Stimulated activated CD4-positive, alpha-beta T cell treated with anti-CD3 and anti-CD28 coated beads, Interleukin-1b, Interleukin-23, amount 100 ng/mL, for 4 hours (primary cell): ENCODE results near the gene MGST3.
A peak's percentile ranks its signal among the peaks of the same experiment; 100 is the strongest.
"Not testable (repeated sequence)": the region's sequence is repeated elsewhere in the genome, so short reads cannot be mapped to it uniquely, and the experiment has no call there.

Experiments used
- DNase-seq, 2 donors: peaks; one replicate each; pipeline ENCODE4 v3.0.0-alpha.2; 2020; ENCODE audit warnings: low read depth in 2 of 2

Gene MGST3

DNA sequence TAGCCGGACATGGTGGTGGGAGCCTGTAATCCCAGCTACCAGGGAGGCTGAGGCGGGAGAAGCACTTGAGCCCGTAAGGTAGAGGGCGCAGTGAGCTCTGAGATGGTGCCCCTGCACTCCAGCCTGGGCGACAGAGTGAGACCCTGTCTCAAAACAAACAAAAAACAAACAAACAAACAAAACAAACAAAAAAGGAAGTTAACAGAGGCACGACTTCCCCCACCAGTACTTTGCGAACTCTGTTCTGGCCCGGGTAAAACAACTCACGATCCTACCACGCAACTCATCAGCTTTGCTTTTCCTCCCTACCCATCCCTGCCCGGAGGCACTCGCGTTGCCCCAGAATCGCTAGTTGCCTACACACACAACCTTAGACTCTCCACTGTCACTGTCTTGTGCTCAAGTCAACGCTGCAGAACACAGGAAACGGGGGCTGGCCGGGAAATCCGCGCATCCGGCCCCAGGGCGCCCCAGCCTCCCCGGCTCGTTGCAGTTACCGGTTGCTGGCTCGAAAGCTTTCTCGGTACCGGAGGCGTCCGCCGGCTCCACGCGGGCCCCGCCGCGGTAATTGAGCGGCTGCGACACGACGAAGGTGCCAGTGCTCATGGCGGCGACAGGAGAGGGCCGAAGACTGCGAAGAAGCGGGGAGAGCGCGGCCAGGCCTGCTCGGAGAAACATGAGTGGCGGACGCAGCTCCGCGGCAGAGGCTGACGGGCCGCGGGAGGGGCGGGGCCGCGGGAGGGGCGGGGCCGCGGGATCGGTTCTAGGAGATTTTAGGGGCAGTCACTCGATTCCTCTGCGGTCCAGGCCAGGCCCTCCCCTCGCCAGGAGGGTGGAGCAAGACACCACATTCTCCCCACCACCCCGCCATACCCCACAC lies 67.1 kb downstream of the MGST3 start, which contains the start of gene ALDH9A1:
Gene ALDH9A1 (minus strand): TSS at position 682 of the 880 bp plus-strand sequence. CDS start 4 bp downstream, at position 678.
- DNase-seq: peak; percentile 69 to 91

DNA sequence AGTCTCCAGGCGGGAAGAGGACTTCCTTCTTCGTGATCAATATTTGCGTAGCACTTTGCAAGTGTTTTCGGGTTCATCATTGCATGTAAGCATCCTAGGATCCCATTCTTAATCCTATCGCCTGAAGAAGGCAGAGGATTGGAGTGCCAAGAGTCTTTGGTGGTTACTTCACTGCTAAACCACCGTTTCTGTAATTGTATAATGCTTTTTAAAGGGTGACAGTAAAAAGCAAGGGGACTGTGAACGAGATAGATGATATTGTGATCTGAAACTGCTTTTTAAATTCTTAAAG lies 67.7 kb downstream of the MGST3 start:
- DNase-seq: no peak

DNA sequence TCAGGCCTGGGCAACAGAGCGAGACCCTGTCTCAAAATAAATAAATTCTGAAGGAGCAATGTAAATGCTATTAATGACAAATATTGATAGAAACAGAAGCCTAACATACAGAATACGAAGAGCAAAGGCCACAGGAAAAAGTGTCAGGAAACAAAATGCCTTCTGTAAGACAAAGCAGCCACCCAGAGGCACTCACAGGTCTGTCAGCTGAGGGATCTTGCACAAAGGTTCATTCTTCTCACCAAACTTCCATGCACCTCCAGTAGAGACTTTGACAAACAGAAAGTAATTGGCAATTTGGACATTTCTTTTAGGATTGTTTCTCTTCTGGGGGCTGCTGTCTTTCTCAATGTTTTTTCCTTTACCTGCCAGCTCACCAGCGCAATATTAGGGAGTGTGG lies 68.5 kb downstream of the MGST3 start:
- DNase-seq: no peak

DNA sequence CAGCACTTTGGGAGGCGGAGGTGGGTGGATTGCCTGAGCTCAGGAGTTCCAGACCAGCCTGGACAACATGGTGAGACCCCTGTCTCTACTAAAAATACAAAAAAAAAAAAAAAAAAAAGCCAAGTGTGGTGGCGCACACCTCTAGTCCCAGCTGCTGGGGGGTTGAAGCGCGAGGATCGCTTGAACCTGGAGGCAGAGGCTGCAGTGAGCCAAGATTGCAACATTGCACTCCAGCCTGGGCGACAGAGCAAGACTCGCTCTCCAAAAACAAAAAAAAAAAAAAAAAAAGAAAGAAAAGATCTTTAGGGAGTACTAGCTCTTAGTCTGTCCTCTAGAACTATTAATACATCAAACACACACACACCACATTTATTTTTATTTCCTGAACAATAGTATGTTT lies 70.9 kb downstream of the MGST3 start:
- not testable (repeated sequence) for DNase-seq

DNA sequence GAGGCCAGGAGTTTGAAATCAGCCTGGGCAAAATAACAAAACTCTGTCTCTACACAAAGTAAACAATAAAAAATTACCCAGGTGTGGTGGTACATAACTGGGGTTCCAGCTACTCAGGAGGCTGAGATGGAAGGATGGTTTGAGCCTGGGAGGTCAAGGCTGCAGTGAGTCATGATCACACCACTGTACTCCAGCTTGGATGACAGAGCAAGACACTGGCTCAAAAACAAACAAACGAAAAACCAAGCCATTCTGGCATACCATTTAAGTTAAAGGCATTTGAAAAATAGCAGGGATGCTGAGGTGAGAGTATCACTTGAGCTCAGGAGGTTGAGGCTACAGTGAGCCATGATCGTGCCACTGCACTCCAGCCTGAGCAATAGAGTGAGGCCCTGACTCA lies 72.6 kb downstream of the MGST3 start:
- DNase-seq: no peak
